Esophagus mucosa (tissue), 1 donor: ENCODE measurements around the gene SF3A2. TPM values are rescaled to one million over a fixed set of nuclear protein-coding genes. Genes with fewer than 3 reads are reported as not detected.

Source experiments
- ATAC-seq: fragments of 200-7000 bp; cut with Tn5 transposase; one replicate; pipeline ENCODE4 v1.9.1; 2020
- total RNA-seq: library from RNA; stranded (reverse); gene quantifications from one replicate; pipeline ENCODE4 v1.2.4, GENCODE V29; 2023
- donor health status: DM: yes; HTN: yes; CAD: no.

The SF3A2 gene
- total RNA-seq, 1 donor from 2014 or later, result 45.4 TPM

DNA sequence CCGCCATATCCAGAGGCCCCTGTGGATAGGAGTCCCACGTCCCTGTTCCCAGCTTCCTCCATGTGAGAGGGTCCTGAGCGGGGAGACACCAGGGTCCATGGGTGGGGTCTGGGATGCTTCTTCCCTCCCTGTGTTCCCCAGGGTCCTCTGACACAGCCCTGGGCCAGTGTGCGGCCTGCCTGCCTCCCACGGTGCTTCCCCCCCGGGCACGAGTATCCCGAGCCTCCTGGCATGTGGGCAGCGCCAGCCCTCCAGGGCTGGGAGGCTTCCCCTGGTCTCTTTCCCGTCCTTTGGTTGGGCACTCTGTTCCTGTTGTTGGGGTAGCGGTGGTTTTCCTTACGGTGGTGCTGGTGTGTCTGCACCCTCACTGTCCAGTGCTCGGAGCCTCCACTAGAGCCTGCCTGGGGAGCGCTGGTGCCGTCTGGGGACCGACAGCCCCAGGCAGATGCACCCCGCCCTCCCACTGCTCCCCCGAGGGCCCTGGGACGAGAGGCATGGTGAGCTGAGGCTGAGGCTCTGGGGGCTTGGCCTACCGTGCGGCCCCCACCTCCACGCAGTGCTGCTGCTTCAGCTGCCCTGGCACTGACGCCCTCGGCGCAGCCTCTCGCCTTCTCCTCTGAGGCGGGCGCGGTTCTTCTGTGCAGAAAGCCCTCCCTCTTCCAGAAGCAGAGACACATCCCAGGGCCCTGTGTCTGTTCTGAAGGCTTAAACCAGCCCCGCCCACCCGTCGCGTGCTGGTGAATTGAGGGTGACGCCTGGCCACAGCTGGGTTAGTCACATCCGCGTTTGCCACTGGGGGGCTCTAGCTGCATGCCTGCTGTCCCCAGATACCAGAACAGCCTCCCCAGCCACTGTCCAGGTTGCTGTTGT is 28.4 kb upstream of the SF3A2 start:
- ATAC-seq, result no peak

DNA sequence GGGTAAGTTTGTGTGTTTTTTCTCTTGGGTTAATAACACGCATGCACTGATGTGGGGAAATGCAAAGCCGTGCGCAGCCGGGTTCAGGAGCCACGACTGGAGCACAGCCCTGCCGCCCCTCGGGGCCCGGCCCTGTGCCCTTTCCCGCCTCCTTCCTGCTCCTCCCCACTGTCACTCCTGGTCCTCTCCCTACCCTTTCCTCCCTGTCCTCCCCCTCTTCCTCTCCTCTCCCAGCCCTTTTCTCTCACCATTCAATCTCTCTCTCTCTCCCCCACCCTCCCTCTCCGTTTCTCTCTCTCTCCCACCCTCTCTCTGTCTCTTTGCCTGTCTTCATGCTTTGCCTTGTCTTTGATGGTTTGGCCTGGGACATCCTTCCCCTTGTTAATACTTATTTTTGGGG is 27.6 kb upstream of the SF3A2 start:
- ATAC-seq, result no peak

DNA sequence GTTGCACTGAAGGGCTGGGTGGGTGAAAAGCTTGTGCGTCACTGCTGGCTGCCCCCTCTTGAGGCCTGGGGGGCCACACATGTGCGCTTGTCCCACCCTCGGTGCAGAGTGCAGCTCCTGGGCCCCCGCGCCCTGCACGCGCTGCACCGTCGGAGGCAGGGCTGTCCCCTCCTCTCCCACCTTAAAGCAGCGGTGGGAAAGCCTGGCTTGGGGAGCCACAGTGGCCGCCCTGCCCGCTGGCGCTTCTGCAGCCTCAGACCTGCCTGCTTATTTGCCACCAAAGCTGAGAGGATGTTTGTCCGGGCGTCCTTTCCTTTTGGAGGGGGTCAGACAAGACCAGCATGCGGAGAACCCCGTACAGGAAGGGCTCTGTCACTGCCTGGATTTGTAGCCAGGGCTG is 27.2 kb upstream of the SF3A2 start:
- no peak for ATAC-seq

DNA sequence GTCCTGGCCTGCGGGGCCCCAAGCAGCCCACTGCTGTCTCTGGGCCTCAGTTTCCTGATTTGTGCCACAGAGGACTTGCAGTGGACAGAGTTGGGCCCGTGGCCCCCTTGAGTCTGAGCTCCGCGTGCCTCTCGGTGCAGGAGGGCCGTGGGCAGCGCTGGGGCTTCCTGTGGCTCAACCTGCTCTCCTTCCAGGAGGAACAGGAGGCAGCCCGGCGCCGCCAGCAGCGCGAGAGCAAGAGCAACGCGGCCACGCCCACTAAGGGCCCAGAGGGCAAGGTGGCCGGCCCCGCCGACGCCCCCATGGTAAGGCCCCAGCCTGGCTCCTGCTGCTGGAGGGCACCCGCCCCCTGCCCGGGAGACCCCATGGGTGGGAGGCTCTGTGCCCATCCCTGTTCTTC is 26.4 kb upstream of the SF3A2 start:
- ATAC-seq, result no peak

DNA sequence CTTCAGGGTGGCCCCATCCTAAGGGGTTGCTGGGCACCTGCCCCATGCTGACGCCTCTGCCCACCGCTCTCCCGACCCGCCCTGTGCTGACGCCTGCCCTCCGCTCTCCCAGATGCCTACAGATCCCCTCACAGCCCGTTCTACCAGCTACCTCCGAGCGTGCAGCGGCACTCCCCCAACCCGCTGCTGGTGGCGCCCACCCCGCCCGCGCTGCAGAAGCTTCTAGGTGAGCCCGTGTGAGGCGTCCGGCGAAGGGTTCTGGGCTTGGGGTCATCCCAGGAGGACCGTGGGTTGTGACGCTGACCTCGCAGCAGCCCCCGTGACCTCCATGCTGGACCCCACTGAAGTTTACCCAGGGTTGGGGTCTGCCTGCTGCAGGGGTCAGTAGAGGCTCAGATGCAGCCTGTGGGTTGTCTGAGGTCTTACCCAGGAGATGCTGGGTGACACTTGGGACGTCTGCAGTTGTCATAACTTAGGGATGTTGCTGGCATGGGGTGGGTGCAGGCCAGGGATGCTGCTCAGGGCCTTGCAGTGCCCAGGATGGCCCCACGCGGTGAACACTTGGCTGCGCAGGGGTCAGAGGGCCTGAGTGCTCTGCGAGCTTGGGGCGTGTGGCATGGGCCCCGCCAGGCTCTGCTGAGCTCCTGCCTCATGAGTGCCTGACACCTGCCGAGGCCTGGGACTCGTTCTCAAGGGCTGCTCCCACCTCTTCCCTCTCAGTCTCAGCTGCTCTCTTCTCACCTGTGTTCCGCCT is 25.5 kb upstream of the SF3A2 start:
- no peak for ATAC-seq

DNA sequence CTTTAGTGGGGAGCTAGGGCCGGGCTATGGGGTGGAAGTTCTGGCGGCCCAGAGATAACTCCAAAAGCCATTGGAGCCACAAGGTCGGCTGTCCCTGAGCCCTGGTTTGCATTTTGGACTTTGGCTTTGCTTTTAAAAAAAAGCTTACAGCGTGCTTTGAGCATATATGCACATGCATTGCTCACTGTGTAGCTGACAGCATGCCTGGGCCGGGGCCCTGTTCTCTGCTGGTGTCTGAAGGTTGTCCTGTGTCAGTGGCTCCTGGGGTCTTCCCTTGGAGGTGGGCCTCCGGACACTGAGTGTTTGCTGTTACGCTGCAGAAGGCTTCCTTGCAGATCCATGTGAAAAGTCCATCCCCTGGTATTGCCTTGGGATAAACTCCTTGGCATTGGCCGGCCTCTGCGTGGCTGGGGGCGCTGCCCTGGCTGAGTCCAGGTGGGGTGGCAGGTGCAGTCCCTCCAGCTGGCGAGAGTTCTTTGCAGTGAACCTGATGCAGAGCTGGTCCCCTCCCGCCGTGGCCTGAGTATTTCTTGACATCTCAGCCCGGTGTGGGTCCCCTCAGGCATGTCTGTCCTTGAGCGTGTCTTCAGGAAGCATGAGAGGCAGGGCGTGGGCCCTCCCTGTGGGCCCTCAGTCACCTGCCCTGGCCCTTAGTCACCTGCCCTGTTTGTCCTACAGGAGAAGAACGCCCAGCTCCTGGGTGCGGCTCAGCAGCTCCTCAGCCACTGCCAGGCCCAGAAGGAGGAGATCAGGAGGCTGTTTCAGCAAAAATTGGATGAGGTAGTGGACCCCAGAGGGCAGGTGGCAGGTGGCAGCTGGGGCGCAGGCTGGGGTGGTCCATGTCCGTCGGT is 23.5 kb upstream of the SF3A2 start:
- peak; percentile 90 for ATAC-seq

DNA sequence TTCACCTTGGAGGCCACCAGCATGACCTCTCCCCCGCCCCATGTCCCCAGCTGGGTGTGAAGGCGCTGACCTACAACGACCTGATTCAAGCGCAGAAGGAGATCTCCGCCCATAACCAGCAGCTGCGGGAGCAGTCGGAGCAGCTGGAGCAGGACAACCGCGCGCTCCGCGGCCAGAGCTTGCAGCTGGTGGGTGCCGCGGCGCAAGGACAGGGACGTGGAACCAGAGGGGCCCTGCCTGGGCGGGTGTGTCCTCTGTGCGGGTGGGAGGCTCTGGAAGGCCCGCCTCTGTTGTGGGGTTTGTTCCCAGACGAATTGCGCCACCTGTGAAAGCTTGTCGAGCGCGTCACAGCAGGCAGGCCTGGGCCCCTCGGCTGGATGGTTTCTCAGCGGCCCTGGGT is 22.8 kb upstream of the SF3A2 start:
- peak; percentile 11 for ATAC-seq

DNA sequence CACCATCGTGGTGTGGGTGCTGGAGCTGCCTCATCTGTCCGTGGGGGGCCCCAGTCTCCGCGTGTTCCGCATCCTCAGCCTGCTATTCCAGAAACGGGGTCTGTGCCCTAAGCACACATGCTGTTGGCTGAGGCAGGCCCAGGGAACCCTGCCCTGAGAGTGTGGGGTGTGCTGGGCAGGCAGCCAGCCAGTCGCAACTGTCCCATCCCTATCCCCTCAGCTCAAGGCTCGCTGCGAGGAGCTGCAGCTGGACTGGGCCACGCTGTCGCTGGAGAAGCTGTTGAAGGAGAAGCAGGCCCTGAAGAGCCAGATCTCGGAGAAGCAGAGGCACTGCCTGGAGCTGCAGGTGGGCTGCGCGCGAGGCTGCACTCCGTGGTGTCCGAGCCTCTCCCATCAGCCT is 22.4 kb upstream of the SF3A2 start:
- ATAC-seq, result no peak

DNA sequence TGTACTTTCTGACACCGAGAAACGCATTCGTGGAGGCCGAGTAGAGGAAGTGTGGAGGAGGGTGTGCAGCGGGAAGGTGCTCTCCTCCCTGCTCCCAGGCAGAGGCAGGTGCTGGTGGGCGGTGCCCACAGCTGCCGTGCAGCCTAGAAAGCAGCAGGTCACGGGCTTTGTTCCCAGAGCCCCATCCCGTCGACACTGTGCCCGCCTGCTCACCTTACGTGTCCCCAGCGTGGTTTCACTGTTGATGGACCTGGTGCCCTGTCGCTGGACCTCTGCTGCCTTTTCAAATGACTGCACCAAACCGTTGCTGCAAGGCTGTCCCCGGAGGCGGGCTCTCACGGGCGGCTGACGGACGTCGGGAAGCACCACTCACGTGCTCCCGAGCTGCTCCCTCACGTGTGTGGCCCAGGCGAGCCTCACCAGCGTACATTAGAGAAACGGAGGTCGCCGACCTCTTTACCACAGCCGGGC is 21.3 kb upstream of the SF3A2 start:
- ATAC-seq, result no peak

DNA sequence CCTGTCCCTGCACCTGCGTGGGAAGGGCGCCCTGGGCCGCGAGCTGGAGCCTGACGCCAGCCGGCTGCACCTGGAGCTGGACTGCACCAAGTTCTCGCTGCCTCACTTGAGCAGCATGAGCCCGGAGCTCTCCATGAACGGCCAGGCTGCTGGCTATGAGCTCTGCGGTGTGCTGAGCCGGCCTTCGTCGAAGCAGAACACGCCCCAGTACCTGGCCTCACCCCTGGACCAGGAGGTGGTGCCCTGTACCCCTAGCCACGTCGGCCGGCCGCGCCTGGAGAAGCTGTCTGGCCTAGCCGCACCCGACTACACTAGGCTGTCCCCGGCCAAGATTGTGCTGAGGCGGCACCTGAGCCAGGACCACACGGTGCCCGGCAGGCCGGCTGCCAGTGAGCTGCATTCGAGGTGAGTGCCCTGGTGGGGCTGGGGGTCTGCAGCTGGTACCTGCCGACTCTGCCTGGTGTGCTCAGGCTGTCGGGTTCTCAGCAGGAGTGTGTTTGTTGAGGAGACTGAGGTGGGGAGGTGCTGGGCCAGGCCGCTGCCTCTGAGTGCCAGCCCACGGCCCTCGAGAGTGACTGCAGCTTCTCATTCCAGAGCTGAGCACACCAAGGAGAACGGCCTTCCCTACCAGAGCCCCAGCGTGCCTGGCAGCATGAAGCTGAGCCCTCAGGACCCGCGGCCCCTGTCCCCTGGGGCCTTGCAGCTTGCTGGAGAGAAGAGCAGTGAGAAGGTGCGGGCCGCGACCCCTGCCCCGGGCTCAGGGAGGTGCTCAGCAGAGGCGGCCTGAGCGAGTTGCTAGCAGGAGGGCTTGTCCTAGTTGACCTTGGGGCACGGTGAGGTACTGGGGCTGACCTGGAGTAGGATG is 20.0 kb upstream of the SF3A2 start:
- ATAC-seq, result no peak

DNA sequence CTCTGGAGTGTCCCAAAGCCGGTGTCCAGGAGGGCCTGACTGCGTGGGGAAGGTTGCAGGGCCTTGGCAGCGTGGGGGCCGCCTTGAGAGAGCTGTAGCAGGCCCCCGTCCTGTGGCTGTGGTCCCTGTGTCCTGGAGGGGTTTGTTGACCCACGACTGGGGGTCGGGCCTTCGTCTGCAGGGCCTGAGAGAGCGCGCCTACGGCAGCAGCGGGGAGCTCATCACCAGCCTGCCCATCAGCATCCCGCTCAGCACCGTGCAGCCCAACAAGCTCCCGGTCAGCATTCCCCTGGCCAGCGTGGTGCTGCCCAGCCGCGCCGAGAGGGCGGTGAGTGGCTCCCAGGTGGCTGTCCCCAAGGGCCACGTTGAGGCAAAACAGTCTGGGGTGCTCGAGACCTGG is 19.0 kb upstream of the SF3A2 start:
- ATAC-seq, result no peak

DNA sequence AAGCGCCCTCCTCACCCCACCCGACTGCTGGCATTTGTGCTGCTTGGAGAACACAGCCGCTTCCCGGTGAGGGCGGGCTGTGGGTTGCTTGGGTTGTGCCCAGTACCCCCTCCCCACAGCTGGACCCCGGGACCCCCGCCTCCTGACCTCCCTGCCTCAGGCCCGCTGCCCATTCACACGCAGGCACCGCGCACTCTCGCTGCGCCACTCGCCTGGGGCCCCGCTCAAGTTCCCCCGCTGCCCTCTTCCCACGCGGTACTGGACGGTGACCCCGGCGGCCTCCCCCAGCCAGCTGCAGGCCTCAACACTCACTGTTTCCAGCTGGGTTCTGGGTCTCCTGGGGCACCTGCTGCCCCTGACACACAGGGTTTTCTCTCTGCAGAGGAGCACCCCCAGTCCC is 16.9 kb upstream of the SF3A2 start:
- no peak for ATAC-seq

DNA sequence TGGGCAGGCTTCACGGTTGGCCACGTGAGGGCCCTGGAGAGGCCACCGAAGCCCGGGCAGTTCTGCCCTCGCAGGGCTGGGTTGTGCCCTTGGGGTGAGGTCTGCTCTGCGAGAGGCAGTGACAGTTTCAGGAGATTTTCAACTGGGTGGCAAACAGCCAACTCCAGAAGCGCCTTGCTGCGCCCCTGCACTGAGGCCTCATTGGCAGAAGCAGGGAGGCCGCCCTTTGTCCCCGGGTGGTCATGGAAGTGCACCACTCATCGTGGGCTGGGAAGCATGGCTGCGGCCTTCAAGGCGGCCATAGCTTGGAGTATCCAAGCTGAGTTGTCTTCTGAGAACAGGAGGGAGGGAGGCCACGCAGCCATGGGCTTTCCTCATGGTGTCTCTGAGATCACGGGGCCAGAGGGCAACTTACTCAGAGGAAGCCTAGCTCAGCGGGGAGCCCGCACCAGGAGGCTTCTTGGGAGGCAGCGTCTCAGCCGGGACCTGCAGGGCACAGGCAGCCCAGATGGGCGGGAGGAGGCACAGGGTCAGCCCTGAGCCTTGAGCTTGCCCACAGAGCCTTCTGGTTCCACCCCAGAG is 15.3 kb upstream of the SF3A2 start:
- no peak for ATAC-seq

DNA sequence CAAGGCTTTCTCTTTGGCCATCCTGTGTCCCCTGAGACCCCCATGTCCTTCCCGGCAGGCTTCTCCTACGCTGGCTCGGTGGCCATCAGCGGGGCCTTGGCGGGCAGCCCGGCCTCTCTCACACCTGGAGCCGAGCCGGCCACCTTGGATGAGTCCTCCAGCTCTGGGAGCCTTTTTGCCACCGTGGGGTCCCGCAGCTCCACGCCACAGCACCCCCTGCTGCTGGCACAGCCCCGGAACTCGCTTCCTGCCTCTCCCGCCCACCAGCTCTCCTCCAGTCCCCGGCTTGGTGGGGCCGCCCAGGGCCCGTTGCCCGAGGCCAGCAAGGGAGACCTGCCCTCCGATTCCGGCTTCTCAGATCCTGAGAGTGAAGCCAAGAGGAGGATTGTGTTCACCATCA is 14.7 kb upstream of the SF3A2 start:
- no peak for ATAC-seq

DNA sequence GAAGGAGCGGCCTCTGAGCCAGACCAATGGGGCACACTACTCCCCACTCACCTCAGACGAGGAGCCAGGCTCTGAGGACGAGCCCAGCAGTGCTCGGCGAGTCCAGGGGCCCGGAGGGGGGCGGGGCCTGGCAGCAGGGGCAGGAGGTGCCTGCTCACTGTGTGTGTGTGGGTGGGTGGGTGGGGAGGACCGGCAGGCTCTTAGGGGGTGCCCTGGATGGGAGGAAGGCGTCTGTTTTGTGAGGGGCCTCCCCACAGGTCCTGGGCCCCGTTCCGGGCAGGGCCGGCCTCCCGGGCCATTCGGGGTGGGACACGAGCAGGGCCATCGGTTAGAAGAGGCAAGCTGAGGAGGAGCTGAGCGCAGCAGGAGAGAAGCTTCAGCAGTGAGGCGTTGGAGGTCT is 13.2 kb upstream of the SF3A2 start:
- ATAC-seq, result no peak

DNA sequence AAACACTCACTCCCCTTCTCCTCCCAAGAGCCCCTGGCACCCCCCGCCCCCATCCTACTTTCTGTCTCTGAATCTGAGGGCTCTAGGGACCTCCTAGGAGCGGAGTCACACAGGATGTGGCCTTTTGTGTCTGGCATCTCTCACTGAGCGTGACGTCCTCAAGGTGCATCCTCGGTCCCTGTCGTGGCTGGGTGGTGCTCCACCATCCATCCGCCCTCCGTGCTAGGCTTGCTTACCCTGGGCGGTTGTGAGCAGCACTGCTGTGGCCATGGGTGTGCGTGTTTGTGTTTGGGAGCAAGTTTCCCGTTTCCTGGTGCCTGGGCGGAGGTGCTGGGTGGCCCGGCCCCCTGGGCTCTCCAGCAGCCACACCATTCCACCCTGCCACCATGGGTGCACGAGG is 12.7 kb upstream of the SF3A2 start:
- ATAC-seq, result peak; percentile 17

DNA sequence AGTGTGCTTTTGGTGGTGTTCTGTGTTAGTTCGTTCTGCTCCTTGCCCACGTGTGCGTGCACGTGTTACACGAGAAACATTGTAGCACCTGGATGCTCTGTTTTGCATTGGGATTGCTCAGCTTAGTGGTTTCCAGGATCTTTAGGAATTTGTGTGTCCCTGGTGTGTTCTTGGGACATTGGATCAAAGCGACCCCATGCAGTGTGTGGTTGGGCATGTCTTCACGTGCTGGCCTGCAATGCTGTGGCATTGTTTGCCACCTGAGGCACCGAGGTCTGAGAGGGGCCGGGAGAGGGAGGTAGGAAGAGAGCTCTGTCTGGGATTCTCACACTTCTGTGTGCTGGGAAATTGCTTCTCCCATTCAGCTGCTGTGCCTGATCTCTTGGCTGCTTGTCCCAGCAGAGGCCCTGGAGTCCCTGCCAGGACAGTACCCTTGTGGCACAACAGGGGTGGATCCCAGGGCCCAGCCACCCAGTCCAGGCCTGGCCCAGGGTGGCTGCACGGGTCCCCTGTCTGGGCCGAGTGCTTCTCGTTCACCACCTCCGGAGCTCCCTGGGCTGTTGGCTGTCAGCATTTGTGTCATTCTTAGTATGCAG is 11.8 kb upstream of the SF3A2 start:
- ATAC-seq, result no peak

DNA sequence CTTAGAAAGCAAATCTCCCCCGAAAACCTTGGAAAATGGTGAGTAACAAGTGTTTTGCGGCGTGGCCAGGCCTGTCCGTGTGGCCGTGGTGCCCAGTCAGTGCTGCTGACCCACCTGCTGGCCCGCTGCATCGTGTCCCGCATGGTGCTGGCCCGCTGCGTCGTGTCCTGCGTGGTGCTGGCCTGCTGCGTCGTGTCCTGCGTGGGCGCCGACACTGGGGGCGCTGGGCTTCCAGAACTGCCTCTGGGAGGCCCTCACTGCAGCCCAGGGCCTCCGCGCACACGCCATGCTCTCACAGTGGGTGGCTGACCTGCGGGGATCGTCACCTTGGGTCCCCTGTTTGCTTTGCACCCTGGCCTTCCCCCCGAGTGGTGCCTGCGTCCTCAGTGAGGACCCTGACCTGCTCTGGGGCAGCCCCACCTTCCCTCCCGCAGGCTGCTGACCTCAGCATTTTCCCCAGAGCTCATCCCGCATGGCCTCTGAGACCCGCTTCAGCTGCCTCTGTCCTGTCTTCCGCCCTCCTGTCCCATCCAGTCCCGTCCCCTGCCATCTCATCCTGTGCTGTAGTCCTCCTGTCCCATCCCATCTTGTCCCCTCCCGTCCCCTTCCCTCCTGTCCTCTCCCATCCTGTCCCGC is 11.1 kb upstream of the SF3A2 start:
- no peak for ATAC-seq

DNA sequence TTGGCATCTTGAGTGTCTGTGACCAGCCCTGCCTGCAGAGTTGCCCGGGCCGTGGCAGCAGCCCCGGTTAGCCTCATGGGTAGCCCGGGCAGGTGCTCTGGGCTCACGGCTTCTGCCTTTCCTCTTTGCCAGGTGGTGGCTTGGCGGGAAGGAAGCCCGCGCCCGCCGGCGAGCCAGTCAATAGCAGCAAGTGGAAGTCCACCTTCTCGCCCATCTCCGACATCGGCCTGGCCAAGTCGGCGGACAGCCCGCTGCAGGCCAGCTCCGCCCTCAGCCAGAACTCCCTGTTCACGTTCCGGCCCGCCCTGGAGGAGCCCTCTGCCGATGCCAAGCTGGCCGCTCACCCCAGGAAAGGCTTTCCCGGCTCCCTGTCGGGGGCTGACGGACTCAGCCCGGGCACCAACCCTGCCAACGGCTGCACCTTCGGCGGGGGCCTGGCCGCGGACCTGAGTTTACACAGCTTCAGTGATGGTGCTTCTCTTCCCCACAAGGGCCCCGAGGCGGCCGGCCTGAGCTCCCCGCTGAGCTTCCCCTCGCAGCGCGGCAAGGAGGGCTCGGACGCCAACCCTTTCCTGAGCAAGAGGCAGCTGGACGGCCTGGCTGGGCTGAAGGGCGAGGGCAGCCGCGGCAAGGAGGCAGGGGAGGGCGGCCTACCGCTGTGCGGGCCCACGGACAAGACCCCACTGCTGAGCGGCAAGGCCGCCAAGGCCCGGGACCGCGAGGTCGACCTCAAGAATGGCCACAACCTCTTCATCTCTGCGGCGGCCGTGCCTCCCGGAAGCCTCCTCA is 10.4 kb upstream of the SF3A2 start:
- no peak for ATAC-seq

DNA sequence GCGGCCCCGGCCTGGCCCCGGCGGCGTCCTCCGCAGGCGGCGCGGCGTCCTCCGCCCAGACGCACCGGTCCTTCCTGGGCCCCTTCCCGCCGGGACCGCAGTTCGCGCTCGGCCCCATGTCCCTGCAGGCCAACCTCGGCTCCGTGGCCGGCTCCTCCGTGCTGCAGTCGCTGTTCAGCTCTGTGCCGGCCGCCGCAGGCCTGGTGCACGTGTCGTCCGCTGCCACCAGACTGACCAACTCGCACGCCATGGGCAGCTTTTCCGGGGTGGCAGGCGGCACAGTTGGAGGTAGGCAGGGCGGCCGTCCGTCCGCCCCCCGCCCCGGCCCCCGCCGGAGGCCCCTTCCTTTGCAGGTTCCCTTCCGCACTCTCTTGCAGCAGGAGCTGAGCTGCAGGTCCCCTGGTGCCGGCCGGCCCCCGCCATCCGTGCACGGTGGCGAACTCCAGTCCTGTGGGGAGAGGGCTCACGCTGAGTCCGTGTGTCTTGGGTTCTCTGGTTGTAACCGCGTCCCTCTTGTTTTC is 9.7 kb upstream of the SF3A2 start:
- ATAC-seq, result no peak
